DND-41 (cell line): ENCODE measurements around the gene ASB18.

ENCODE experiments used
- EZH2 ChIP-seq: IDR thresholded peaks from 3 replicates; pipeline ENCODE4 v1.6.1; 2012; ENCODE audit warnings: borderline replicate concordance, low read depth, mild to moderate bottlenecking, moderate library complexity, low read length, inconsistent platforms; ENCODE audit not compliant: severe bottlenecking
- TF ChIP-seq, protein P1 (sequence below): IDR thresholded peaks from 2 replicates; pipeline ENCODE4 v1.5.1; 2012; ENCODE audit warnings: borderline replicate concordance, low read length, moderate library complexity, mild to moderate bottlenecking; ENCODE audit not compliant: poor library complexity, severe bottlenecking; ENCODE audit errors: extremely low read depth

DNA sequence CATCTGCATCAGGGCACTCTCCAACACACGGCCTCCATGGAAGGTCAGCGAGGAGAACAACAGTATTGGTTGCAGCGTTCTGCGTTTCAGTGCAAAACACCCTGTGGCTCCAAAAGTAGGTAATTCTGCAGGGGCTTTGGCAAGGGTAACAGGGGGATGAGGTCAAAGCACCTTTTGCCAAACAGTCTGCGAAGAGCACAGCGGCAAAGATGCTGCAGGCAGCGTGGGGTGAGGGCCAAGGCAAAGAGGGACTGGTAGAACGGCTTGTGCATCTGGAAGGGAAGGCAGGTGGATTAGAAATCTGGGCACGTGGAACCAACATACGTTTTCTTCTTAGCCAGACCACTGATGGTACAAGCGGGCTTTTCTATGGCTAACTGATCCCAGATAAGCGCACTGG lies 69.4 kb downstream of the ASB18 start:
- TF ChIP-seq, protein P1, sequence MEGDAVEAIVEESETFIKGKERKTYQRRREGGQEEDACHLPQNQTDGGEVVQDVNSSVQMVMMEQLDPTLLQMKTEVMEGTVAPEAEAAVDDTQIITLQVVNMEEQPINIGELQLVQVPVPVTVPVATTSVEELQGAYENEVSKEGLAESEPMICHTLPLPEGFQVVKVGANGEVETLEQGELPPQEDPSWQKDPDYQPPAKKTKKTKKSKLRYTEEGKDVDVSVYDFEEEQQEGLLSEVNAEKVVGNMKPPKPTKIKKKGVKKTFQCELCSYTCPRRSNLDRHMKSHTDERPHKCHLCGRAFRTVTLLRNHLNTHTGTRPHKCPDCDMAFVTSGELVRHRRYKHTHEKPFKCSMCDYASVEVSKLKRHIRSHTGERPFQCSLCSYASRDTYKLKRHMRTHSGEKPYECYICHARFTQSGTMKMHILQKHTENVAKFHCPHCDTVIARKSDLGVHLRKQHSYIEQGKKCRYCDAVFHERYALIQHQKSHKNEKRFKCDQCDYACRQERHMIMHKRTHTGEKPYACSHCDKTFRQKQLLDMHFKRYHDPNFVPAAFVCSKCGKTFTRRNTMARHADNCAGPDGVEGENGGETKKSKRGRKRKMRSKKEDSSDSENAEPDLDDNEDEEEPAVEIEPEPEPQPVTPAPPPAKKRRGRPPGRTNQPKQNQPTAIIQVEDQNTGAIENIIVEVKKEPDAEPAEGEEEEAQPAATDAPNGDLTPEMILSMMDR = no peak
- TF ChIP-seq EZH2 = no peak
